K562 (cell line): Measurements from ENCODE around the gene GABRB3. TPM values are rescaled to one million over a fixed set of nuclear protein-coding genes. Genes with fewer than 3 reads are reported as not detected.

Source experiments
- ATAC-seq: fragments of 200-7000 bp; cut with Tn5 transposase; 3 replicates; pipeline ENCODE4 v1.9.1; 2020; ENCODE audit warnings: moderate library complexity
- BruUV-seq: library from RNA; stranded (reverse); fragments of 400-500 nt; replicated peaks from 2 replicates; lab custom pipeline; 2021; lab: Mats Ljungman, UMichigan
- CTCF ChIA-PET: fragments of 300-600 bp; formaldehyde crosslinking; extraction: SDS; loops from one replicate; lab custom pipeline; 2021; ENCODE audit warnings: low intra/inter-chr PET ratio; lab: Yijun Ruan, JAX
- POLR2A ChIA-PET: fragments of 300-600, 350-650 bp; sonication (Branson Sonifier 250); formaldehyde crosslinking; extraction: SDS; loops from one replicate; lab custom pipeline; 2021; ENCODE audit warnings: antibody characterized with exemption, inconsistent platforms; lab: Yijun Ruan, JAX
- DNase-seq, 4 experiments: peaks; one replicate each; pipeline versions ENCODE4 v3.0.0 to v3.0.0-alpha.2; 2011 to 2018; ENCODE audit warnings: low spot score in 3 of 4, mixed read lengths in 3 of 4; ENCODE audit errors: extremely low read depth in 1 of 4
- FAIRE-seq: peaks from 2 replicates; lab custom pipeline; 2011; peaks lifted over from hg19 to GRCh38; lab: Jason Lieb, UNC
- H2AFZ ChIP-seq: 2 replicates; pipeline ENCODE4 v1.6.0; 2011; ENCODE audit warnings: low read depth, low read length, control low read depth, inconsistent platforms
- H3K27ac ChIP-seq: fragments of 200-600 bp; 3 replicates; pipeline ENCODE4 v1.8.0; 2011; ENCODE audit warnings: low read depth, mild to moderate bottlenecking, control low read depth, inconsistent platforms, low read length, moderate library complexity, mixed read lengths; ENCODE audit errors: extremely low read depth
- H3K27me3 ChIP-seq, 2 experiments: fragments of 300-600 bp in 1 of 2; 2 replicates in 1 of 2; 3 replicates in 1 of 2; pipeline versions ENCODE4 v1.6.0 to v1.8.0; 2011; ENCODE audit warnings: inconsistent platforms in 2 of 2, low read length in 2 of 2, mild to moderate bottlenecking in 1 of 2, mixed read lengths in 1 of 2, moderate library complexity in 1 of 2; ENCODE audit not compliant: control insufficient read depth in 2 of 2, insufficient read depth in 2 of 2
- H3K36me3 ChIP-seq: fragments of 300-600 bp; 3 replicates; pipeline ENCODE4 v1.8.0; 2011; ENCODE audit warnings: mild to moderate bottlenecking, low read length, inconsistent platforms; ENCODE audit not compliant: control insufficient read depth, insufficient read depth
- H3K4me1 ChIP-seq, 2 experiments: fragments of 200-600 bp in 1 of 2; replicated peaks in 1 of 2; 2 replicates in 1 of 2; 3 replicates in 1 of 2; pipeline versions ENCODE4 v1.5.1 to v1.8.0; 2011; ENCODE audit warnings: inconsistent platforms in 2 of 2, low read length in 2 of 2, mild to moderate bottlenecking in 1 of 2, mixed read lengths in 1 of 2, moderate library complexity in 1 of 2; ENCODE audit not compliant: control insufficient read depth in 2 of 2, insufficient read depth in 2 of 2
- H3K4me2 ChIP-seq: 2 replicates; pipeline ENCODE4 v1.6.1; 2011; ENCODE audit warnings: low read length, control low read depth, inconsistent platforms, mixed read lengths; ENCODE audit not compliant: insufficient read depth
- H3K4me3 ChIP-seq: fragments of 200-600 bp; sonication (generic), shearing (Covaris generic); 2 replicates; pipeline ENCODE4 v1.5.1; 2016; ENCODE audit warnings: control low read depth, inconsistent platforms
- H3K79me2 ChIP-seq: fragments of 200-600 bp; 3 replicates; pipeline ENCODE4 v1.8.0; 2011; ENCODE audit warnings: low read length, inconsistent platforms; ENCODE audit not compliant: control insufficient read depth, insufficient read depth
- H3K9ac ChIP-seq, 2 experiments: 2 replicates each; pipeline versions ENCODE4 v1.6.0 to v1.6.1; 2011; ENCODE audit warnings: low read depth in 2 of 2, low read length in 2 of 2, control low read depth in 1 of 2, inconsistent platforms in 1 of 2, mild to moderate bottlenecking in 1 of 2, mixed read lengths in 1 of 2; ENCODE audit not compliant: insufficient read depth in 1 of 2
- H3K9me1 ChIP-seq: one replicate; pipeline ENCODE4 v1.6.0; 2011; ENCODE audit warnings: inconsistent platforms, mild to moderate bottlenecking, low read length, moderate library complexity; ENCODE audit not compliant: control insufficient read depth, insufficient read depth
- H3K9me3 ChIP-seq: replicated peaks from 2 replicates; pipeline ENCODE4 v1.5.1; 2011; ENCODE audit warnings: low read depth, low read length, inconsistent platforms; ENCODE audit not compliant: control insufficient read depth, insufficient read depth
- H4K20me1 ChIP-seq: replicated peaks from 2 replicates; pipeline ENCODE4 v1.6.1; 2011; ENCODE audit warnings: low read length, inconsistent platforms, mixed read lengths; ENCODE audit not compliant: control insufficient read depth, insufficient read depth
- ADNP ChIP-seq: fragments of 200-800 bp; sonication (Bioruptor generic); IDR thresholded peaks from 2 replicates; pipeline ENCODE4 v1.6.1; 2016; ENCODE audit warnings: missing genetic modification characterization, missing compliant biosample characterization
- ARHGAP35 ChIP-seq: fragments of 450-650 bp; IDR thresholded peaks from 2 replicates; pipeline ENCODE4 v1.6.1; 2018; ENCODE audit not compliant: partially characterized antibody
- JUN ChIP-seq, 2 experiments: sonication (generic) in 1 of 2; formaldehyde crosslinking in 1 of 2; IDR thresholded peaks; 2 replicates each; pipeline versions ENCODE4 v1.6.1 to v1.8.0; 2012 to 2022; ENCODE audit warnings: borderline replicate concordance in 2 of 2, mild to moderate bottlenecking in 2 of 2, improper control_type of control experiment in 1 of 2, low read depth in 1 of 2, low read length in 1 of 2, missing genetic modification reagents in 1 of 2
- OTX1 ChIP-seq: fragments of 450-650 bp; formaldehyde crosslinking; IDR thresholded peaks from 2 replicates; pipeline ENCODE4 v1.4.0; 2022; ENCODE audit warnings: mild to moderate bottlenecking
- ZC3H11A ChIP-seq: IDR thresholded peaks from 2 replicates; pipeline ENCODE4 v1.6.1; 2012; ENCODE audit warnings: low read depth, low read length, improper control_type of control experiment
- ZNF696 ChIP-seq: fragments of 250-450 bp; sonication (Bioruptor Pico); conservative IDR thresholded peaks from 2 replicates; pipeline ENCODE4 v1.4.0; 2020; ENCODE audit warnings: mild to moderate bottlenecking, moderate library complexity
- ZNF785 ChIP-seq: fragments of 250-450 bp; sonication (Bioruptor Pico); IDR thresholded peaks from 2 replicates; pipeline ENCODE4 v1.4.0; 2020; ENCODE audit warnings: mild to moderate bottlenecking
- WGBS: fragments of 100-300 bp; shearing (Covaris generic); methylation state at CpG from one replicate; pipeline ENCODE4 v1.1.6; 2016; ENCODE audit warnings: low coverage, mixed read lengths; ENCODE audit not compliant: insufficient coverage; ENCODE audit errors: missing lambda C conversion rate; 5-methylcytosine and 5-hydroxymethylcytosine counted together
- in situ Hi-C: fragments of 300-500 bp; cut with MboI; formaldehyde crosslinking; loops from 4 replicates; pipeline ENCODE4 v1.15.0; 2018; ENCODE audit warnings: inconsistent platforms, mixed read lengths
- intact Hi-C: fragments of 100-400 bp; cut with micrococcal nuclease; formaldehyde crosslinking; loops from 2 replicates; pipeline ENCODE4 v1.14.2; 2022
- polyA plus RNA-seq, 8 experiments: library from polyadenylated mRNA; depleted of rRNA in 4 of 8; stranded (reverse) in 5 of 8; unstranded in 3 of 8; fragments of >200 nt; fragmentation: Nextera tagmentation in 2 of 8; fragmentation: Illumina TruSeq in 1 of 8; extraction: Ambion mirVana in 2 of 8; extraction: Trizol in 1 of 8; gene quantifications; 2 replicates each; pipeline versions ENCODE4 v1.2.1 to v1.2.3, GENCODE V29; 2011 to 2014; ENCODE audit warnings: inconsistent platforms in 1 of 8, missing spikeins in 1 of 8
- total RNA-seq, 7 experiments: library from RNA; depleted of rRNA in 6 of 7; stranded (reverse); fragments of >200 nt in 6 of 7; fragmentation: Illumina TruSeq in 2 of 7; extraction: Trizol in 2 of 7; gene quantifications; 2 replicates each; pipeline versions ENCODE4 v1.2.1 to v1.2.3, GENCODE V29; 2011 to 2021; ENCODE audit warnings: low replicate concordance in 1 of 7

The GABRB3 gene
- total and polyA plus RNA-seq, 9 of the 15 experiments (the other 6 are each of a cell fraction or from before 2014, with no cell fraction given) = 0.09 to 1.4 (median 0.49) TPM

DNA sequence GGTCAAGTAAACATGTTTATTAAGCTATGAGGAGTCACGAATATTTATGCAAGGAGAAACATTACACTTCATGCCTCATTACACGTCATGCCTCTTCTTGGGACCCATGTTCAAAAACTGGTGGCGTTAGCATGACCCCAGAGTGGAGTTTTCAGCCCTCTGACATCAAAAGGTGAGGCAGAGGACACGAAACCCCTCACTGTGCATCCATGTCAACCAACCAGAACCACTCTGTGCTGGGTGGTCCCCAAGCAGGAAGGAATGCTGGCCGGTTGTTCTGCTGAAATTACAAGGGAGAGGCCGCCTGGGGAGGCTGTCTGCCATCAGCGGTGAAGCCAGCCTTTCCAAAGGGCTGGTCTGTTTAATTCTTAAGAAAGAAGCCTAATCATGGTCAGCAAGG is 83.4 kb downstream of the GABRB3 start:
- Histone ChIP-seq H4K20me1 (no peaks in the 10 kb centered on the region), H3K79me2 (no peaks in the 10 kb centered on the region), H3K36me3 (no peaks in the 10 kb centered on the region), H3K27me3 (no peaks in the 10 kb centered on the region), H3K9me1 (no peaks in the 10 kb centered on the region), H3K4me3 (no peak overlapping the region), H3K9me3 (no peaks in the 10 kb centered on the region), H3K4me2 (no peak overlapping the region), H3K27ac (no peak overlapping the region), H2AFZ (no peak overlapping the region), H3K9ac (no peak overlapping the region), H3K4me1 (no peaks in the 10 kb centered on the region)
- no peak for ATAC-seq
- TF ChIP-seq ARHGAP35 (no peak), ADNP (tag) (no peak), JUN (IDR thresholded peaks at IDR 0.05; ENCODE audit: borderline replicate concordance, low read depth, low read length) (no peak), JUN (CRISPR knock-in tag; IDR thresholded peaks at IDR 0.05; ENCODE audit: borderline replicate concordance) (no peak), OTX1 (CRISPR knock-in tag) (no peak)
- in situ Hi-C loops = no loop called here
- intact Hi-C loops = no loop called here
- POLR2A ChIA-PET = no interaction called here
- WGBS = 2% methylated on average over 7 of the region's 7 CpGs
- no peak for DNase-seq
- no peak for FAIRE-seq
- no TSS peak for BruUV-seq
- CTCF ChIA-PET = no interaction called here

DNA sequence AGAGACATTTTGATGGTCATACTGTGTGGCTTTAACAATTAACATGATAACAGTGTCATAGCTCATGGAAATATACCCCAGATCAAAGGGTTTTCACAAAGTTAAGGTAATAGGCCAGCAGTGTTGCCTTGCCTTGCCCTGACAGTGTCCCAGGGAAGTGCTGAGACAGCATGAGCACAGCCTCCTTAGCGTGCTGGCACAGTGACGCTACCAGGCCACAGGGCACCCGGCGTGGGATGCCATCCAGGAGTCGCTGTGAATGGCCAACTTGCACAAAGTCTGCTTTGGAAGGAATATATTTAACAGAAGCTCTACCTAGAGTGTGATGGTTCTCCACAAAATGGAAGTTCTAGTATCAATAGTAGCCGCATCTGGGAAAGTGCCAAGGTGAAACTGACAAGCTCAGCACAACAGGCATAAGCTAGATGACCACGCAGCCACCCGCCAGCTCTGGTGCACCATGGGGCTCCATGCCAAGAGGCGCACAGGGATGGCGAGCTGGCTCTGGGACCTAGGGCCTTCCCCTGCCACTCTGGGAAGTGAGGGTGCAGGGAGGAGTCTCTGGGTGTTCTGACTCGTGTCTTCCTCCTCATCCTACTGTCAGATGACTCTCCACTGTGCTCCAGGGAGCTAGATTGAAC is 86.2 kb downstream of the GABRB3 start:
- intact Hi-C loops (no loop called here), in situ Hi-C loops (no loop called here)
- no peak for ATAC-seq
- Histone ChIP-seq H3K4me3 (no peak overlapping the region), H3K4me1 (no peaks in the 10 kb centered on the region), H3K9ac (no peak overlapping the region), H3K36me3 (no peaks in the 10 kb centered on the region), H4K20me1 (no peaks in the 10 kb centered on the region), H3K27me3 (peaks cover 0 to 2% of the 10 kb centered on the region in 2 experiments; a peak in 1 of 5 replicates), H2AFZ (no peak overlapping the region), H3K27ac (no peak overlapping the region), H3K79me2 (no peaks in the 10 kb centered on the region), H3K9me1 (no peaks in the 10 kb centered on the region), H3K4me2 (no peak overlapping the region), H3K9me3 (no peaks in the 10 kb centered on the region)
- POLR2A ChIA-PET = interaction anchor here (0.7 to 1.4 kb wide), 2 partner anchors 14 to 334 kb away, joined by 3 read pairs; no protein-coding TSS in a partner anchor
- no peak for FAIRE-seq
- DNase-seq = no peak
- no TSS peak for BruUV-seq
- 0% methylated on average over 11 of the region's 11 CpGs for WGBS
- CTCF ChIA-PET = no interaction called here
- TF ChIP-seq ZNF696 (CRISPR knock-in tag) = no peak
- TF ChIP-seq ZC3H11A = no peak
- TF ChIP-seq ZNF785 (CRISPR knock-in tag) = no peak
